HUES64 (cell line): ENCODE measurements around the gene GADD45B.
"Not testable (repeated sequence)": the region's sequence is repeated elsewhere in the genome, so short reads cannot be mapped to it uniquely, and the experiment has no call there.

Source experiments
- H3K27ac ChIP-seq: 2 replicates; pipeline ENCODE4 v1.7.0; 2013; ENCODE audit warnings: low read depth, low read length, inconsistent platforms
- H3K27me3 ChIP-seq: 2 replicates; pipeline ENCODE4 v1.6.1; 2013; ENCODE audit warnings: mild to moderate bottlenecking, low read length; ENCODE audit not compliant: insufficient read depth
- H3K36me3 ChIP-seq: 2 replicates; pipeline ENCODE4 v1.6.1; 2013; ENCODE audit warnings: mild to moderate bottlenecking, low read length; ENCODE audit not compliant: insufficient read depth
- H3K4me1 ChIP-seq: 2 replicates; pipeline ENCODE4 v1.6.1; 2013; ENCODE audit warnings: mild to moderate bottlenecking, low read length, moderate library complexity; ENCODE audit not compliant: insufficient read depth
- H3K4me3 ChIP-seq: 2 replicates; pipeline ENCODE4 v1.5.1; 2013; ENCODE audit warnings: mild to moderate bottlenecking, low read length, moderate library complexity
- H3K9ac ChIP-seq: 2 replicates; pipeline ENCODE4 v1.6.1; 2013; ENCODE audit warnings: mild to moderate bottlenecking, low read depth, low read length
- H3K9me3 ChIP-seq: 2 replicates; pipeline ENCODE4 v1.6.1; 2013; ENCODE audit warnings: low read depth, low read length; ENCODE audit not compliant: insufficient read depth
- WGBS: fragments of 150-250, 120-280 bp; methylation state at CpG from one replicate; pipeline ENCODE4 v1.1.7; 2013; ENCODE audit warnings: missing lambda C conversion rate; 5-methylcytosine and 5-hydroxymethylcytosine counted together

The GADD45B gene

GRCh38 chr19:2507109-2507508 is 31.2 kb downstream of the GADD45B start:
- no peaks in the 10 kb centered on the region for H3K36me3 ChIP-seq
- H3K27ac ChIP-seq = no peak overlapping the region
- 70% methylated on average over 11 of the region's 12 CpGs for WGBS
- no peaks in the 10 kb centered on the region for H3K27me3 ChIP-seq
- H3K4me3 ChIP-seq = no peak overlapping the region
- no peak overlapping the region for H3K9ac ChIP-seq
- no peaks in the 10 kb centered on the region for H3K9me3 ChIP-seq
- peaks cover 3% of the 10 kb centered on the region; the same call in 1 of the 2 replicates for H3K4me1 ChIP-seq

- no peaks in the 10 kb centered on the region for H3K9me3 ChIP-seq
- peaks cover 3% of the 10 kb centered on the region; the same call in 1 of the 2 replicates for H3K4me1 ChIP-seq
- no peak overlapping the region for H3K27ac ChIP-seq
- no peak overlapping the region for H3K9ac ChIP-seq
- no peaks in the 10 kb centered on the region for H3K36me3 ChIP-seq
- H3K27me3 ChIP-seq = no peaks in the 10 kb centered on the region
- 95% methylated on average over 7 of the region's 8 CpGs for WGBS
- H3K4me3 ChIP-seq = no peak overlapping the region
Observed at GRCh38 chr19:2509096-2509495, 33.2 kb downstream of the GADD45B start.

DNA sequence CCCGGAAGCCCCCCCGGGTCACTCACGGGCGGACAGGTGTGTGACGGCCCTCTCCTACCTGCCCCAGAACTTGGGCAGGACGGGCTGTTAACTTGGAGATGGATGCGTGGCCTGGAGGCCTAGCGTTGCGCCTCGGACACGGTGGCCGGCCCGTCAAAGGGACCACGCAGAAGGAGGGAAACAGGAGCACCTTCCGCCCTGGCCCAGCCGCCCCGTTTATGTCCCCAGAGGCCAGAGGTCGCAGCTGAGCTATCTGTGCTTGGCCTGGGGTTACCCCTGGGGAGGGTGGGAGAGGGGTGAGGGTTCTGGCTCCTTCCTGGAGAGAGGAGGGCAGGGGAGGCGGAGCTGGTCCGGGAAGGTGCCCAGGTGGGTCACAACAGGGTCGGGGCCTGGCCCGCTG is 35.6 kb downstream of the GADD45B start:
- Histone ChIP-seq H3K27me3 (no peaks in the 10 kb centered on the region), H3K9ac (no peak overlapping the region), H3K27ac (no peak overlapping the region), H3K9me3 (no peaks in the 10 kb centered on the region), H3K4me1 (peaks cover 3% of the 10 kb centered on the region; the same call in 1 of the 2 replicates), H3K4me3 (no peak overlapping the region), H3K36me3 (no peaks in the 10 kb centered on the region)
- 93% methylated on average over 22 of the region's 22 CpGs for WGBS

DNA sequence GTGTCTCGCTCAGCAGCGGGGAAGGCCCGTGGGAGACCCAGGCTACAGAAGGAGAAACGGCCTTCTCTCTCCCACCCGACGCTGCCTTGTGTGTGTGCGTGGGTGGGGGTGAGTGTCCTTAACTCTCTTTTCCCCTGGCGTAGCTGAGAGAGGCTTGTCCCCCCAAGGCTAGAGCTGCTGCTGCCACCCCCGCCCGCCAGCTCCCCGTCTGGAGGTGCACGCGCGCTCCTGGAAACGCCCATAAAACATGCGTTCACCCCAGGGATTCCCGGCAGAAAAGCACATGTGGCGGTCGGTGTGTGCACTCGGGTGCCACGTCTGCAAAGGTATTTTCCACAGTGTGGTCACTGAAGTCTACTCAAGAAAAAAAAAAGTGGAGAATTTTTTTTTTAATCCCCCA is 36.1 kb downstream of the GADD45B start:
- 93% methylated on average over 21 of the region's 21 CpGs for WGBS
- peaks cover 2% of the 10 kb centered on the region; the same call in 1 of the 2 replicates for H3K4me1 ChIP-seq
- no peaks in the 10 kb centered on the region for H3K9me3 ChIP-seq
- H3K4me3 ChIP-seq = no peak overlapping the region
- H3K9ac ChIP-seq = no peak overlapping the region
- H3K36me3 ChIP-seq = no peaks in the 10 kb centered on the region
- H3K27me3 ChIP-seq = no peaks in the 10 kb centered on the region
- H3K27ac ChIP-seq = no peak overlapping the region

DNA sequence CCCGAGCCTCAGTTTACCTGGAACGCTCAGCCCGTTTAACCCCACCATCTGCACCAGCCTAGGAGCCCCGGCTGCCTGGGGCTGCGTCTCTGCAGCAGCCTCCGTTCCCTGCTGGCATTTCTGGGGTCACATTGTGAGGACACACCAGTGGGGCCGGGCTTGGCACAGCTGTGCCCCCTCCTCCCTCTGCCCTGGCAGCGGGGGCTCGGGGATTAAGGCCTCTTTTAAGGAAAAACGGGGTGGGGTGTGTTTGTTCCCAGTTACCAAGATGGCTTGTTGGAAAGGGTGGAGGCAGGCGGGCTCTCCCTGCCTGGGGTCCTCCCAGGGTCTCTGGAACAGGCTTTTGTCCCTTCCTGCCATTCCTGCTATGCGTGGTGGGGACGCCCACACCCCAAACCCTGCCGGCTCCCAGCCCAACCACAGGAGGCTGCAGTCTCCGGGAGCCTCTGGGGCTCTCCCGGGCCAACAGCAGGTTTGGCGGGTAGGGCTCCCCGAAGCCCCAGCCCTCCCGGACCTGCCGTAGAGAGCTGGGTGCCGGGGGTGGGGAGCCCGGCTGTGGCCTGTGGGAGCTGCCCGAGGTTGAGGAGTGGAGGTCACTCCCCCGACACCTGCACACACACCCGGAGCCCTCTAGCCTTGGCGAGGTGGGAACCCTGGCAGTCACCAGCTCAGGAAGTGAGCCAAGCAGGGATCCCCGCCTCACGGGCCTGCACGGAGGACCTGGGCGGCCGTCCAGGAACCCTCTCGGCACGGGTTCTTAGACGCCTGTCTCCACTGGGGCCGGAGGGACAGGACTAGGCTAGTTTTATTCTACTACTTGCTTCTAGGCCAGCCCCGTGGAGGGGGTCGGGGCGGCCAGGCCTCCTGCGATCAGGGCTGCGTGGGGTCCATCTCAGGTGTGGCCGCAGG is 36.9 kb downstream of the GADD45B start:
- Histone ChIP-seq H3K36me3 (no peaks in the 10 kb centered on the region), H3K4me3 (no peak overlapping the region), H3K27me3 (no peaks in the 10 kb centered on the region), H3K9me3 (no peaks in the 10 kb centered on the region), H3K9ac (no peak overlapping the region), H3K4me1 (no peaks in the 10 kb centered on the region), H3K27ac (no peak overlapping the region)
- WGBS = 92% methylated on average over 41 of the region's 41 CpGs

DNA sequence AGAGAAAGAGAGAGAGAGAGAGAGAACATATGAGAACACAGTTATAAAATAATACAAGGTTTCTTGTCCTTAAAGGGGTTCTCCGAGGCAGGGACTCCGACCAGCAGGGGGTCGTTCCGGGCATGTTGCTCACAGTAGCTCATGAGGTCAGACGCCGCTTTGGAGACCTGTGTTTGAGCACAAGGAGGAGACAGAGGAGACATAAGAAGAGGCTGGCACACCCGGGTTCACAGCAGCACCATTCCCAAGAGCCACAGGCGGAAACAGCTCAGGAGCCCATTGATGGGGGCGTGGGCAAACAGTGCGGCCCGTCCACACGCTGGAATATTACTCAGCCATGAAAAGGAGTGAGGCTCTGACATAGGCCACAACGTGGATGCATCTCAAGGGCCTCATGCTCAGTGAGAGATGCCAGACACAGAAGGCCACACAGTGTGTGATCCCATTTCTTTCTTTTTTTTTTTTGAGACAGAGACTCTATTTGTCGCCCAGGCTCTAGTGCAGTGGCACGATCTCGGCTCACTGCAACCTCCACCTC is 39.1 kb downstream of the GADD45B start:
- WGBS = 93% methylated on average over 16 of the region's 16 CpGs
- Histone ChIP-seq H3K27me3 (no peaks in the 10 kb centered on the region), H3K4me3 (no peak overlapping the region), H3K9me3 (no peaks in the 10 kb centered on the region), H3K36me3 (no peaks in the 10 kb centered on the region), H3K4me1 (0 out of 2 replicates have a peak, but pooled peaks cover 4% of the 10 kb centered on the region), H3K27ac (no peak overlapping the region), H3K9ac (no peak overlapping the region)

- Histone ChIP-seq H3K9ac (no peak overlapping the region), H3K4me1 (0 out of 2 replicates have a peak, but pooled peaks cover 4% of the 10 kb centered on the region), H3K9me3 (no peaks in the 10 kb centered on the region), H3K27me3 (no peaks in the 10 kb centered on the region), H3K36me3 (no peaks in the 10 kb centered on the region), H3K27ac (no peak overlapping the region), H3K4me3 (no peak overlapping the region)
- 87% methylated on average over 18 of the region's 18 CpGs for whole genome bisulfite sequencing
Observed at GRCh38 chr19:2516727-2517126, 40.8 kb downstream of the GADD45B start.

DNA sequence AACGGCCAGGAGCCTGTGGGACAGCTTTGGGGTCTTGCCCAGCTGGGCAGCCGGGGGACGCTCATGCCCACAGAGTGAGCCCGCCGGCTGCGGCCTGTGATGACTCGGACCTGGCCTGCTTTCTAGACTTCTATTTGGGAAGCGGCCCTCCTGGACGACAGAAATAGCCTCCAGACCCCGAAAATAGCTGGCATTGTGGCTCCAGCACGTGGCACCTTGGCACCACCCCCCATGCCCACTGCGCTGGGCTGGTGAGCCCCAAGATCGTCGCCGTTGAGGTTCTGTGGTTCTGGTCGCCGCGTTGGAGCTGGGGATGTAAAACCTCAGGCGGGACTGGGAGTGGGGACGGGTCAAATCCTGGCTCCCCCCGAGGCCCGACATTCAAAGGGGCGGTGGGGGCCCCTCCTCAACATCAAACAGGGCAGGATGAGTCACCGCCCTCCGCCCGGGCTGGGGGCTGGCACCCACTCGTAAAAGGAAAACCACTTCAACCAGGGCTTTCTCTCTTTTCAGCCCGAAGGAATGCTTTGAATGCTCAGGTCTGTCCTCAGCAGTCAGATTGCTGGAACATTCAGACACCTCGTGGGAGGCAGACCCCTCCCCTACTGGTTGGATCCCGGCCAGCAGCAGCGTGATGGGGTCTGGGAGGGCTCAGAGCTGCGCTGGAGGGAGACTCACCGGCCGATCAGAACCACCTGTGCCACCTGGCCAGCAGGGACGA is 42.1 kb downstream of the GADD45B start:
- Histone ChIP-seq H3K27ac (no peak overlapping the region), H3K27me3 (no peaks in the 10 kb centered on the region), H3K4me3 (no peak overlapping the region), H3K36me3 (no peaks in the 10 kb centered on the region), H3K4me1 (0 out of 2 replicates have a peak, but pooled peaks cover 4% of the 10 kb centered on the region), H3K9me3 (no peaks in the 10 kb centered on the region), H3K9ac (no peak overlapping the region)
- WGBS = 56% methylated on average over 35 of the region's 35 CpGs

DNA sequence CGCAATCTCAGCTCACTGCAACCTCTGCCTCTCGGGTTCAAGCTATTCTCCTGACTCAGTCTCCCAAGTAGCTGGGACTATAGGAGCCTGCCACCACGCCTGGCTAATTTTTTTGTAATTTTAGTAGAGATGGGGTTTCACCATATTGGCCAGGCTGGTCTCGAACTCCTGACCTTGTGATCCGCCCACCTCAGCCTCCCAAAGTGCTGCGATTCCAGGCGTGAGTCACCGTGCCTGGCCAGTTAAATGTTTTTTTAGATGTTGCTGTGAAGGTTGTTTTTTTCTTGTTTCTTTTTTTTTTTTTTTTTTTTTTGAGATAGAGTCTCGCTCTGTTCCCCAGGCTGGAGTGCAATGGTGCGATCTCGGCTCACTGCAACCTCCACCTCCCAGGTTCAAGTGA is 42.9 kb downstream of the GADD45B start:
- not testable (repeated sequence) for H3K27ac ChIP-seq, H3K4me3 ChIP-seq, H3K9me3 ChIP-seq, H3K36me3 ChIP-seq, H3K9ac ChIP-seq, H3K27me3 ChIP-seq, H3K4me1 ChIP-seq
- 95% methylated on average over 10 of the region's 11 CpGs for whole genome bisulfite sequencing

DNA sequence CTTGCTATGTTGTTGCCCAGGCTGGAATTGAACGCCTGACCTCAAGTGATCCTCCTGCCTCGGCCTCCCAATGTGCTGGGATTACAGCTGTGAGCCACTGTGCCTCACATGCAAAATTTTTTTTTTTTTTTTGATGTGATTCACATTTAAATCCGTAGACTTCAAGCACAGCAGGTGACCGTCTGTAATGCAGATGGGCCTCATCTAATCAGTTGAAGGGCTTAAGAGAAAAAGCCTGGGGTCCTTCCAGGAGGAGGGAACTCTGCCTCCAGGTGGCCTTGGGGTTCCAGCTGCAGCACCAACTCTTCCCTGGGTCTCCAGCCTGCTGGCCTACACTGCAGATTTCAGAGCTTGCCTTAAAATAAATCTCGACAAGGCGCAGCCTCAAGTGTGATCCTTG is 43.6 kb downstream of the GADD45B start:
- Histone ChIP-seq H3K9ac (no peak overlapping the region), H3K27ac (no peak overlapping the region), H3K27me3 (no peaks in the 10 kb centered on the region), H3K4me3 (no peak overlapping the region), H3K9me3 (no peaks in the 10 kb centered on the region), H3K36me3 (no peaks in the 10 kb centered on the region), H3K4me1 (0 out of 2 replicates have a peak, but pooled peaks cover 4% of the 10 kb centered on the region)
- 82% methylated on average over 6 of the region's 6 CpGs for WGBS
